ENCODE data around the gene STT3A. TPM values are rescaled to one million over a fixed set of nuclear protein-coding genes. Genes with fewer than 3 reads are reported as not detected.

Gene STT3A
- total RNA-seq, 1 experiment from 2014 or later: 156 TPM

- Histone ChIP-seq H4K20me1 (ENCODE audit: insufficient read depth) (0 out of 2 replicates have a peak, but pooled peaks cover 5% of the 10 kb centered on the region), H3K79me2 (ENCODE audit: insufficient read depth, low read length) (peaks cover 30% of the 10 kb centered on the region), H3K9ac (ENCODE audit: low read length) (no peak overlapping the region), H3K9me3 (ENCODE audit: control insufficient read depth in 1 of 2, insufficient read depth in 1 of 2, low read depth in 1 of 2, low read length in 2 of 2) (no peaks in the 10 kb centered on the region), H3K27ac (ENCODE audit: low read depth, low read length) (no peak overlapping the region), H3K36me3 (ENCODE audit: control insufficient read depth in 1 of 2, insufficient read depth in 2 of 2, low read length in 2 of 2) (peaks cover 13 to 24% of the 10 kb centered on the region in 2 experiments; a peak in 3 of 4 replicates), H3K4me3 (replicated peaks in 1 of 2; ENCODE audit: low read depth in 1 of 2, low read length in 2 of 2) (no peak overlapping the region), H3K27me3 (ENCODE audit: insufficient read depth, low read length) (no peaks in the 10 kb centered on the region), H3K4me2 (ENCODE audit: low read length) (no peak overlapping the region), H3K4me1 (ENCODE audit: control insufficient read depth in 1 of 2, insufficient read depth in 2 of 2, low read length in 2 of 2) (no peaks in the 10 kb centered on the region), H3K9me2 (ENCODE audit: insufficient read depth) (no peaks in the 10 kb centered on the region), H2AFZ (ENCODE audit: low read depth, low read length, poor library complexity, severe bottlenecking) (no peak overlapping the region)
- ChIA-PET CTCF (interaction anchor here (0.9 kb wide), 1 partner anchor 30 kb away, joined by 3 read pairs; no protein-coding TSS in a partner anchor), RAD21 (ENCODE audit: low non-redundant PET in 1 of 2, low total read pairs in 2 of 2, uncharacterized antibody in 2 of 2, unreplicated experiment in 2 of 2) (no interaction called here), POLR2A (interaction anchor here (0.7 kb wide), 1 partner anchor 67 kb away, joined by 3 read pairs; no protein-coding TSS in a partner anchor)
- DNase-seq (ENCODE audit: low read depth, low spot score) (no peak), ATAC-seq (no peak)
- TF ChIP-seq ELF1 (IDR thresholded peaks at IDR 0.05; ENCODE audit: borderline replicate concordance, low read depth) (no peak), TCF7L2 (IDR thresholded peaks at IDR 0.05; ENCODE audit: borderline replicate concordance, extremely low read depth, insufficient read depth, insufficient read length) (no peak), SP1 (IDR thresholded peaks at IDR 0.05; ENCODE audit: low read depth) (no peak), POLR2A (IDR thresholded peaks at IDR 0.05; ENCODE audit: borderline replicate concordance, extremely low read depth, insufficient read depth, insufficient read length) (no peak), ZFX (IDR thresholded peaks at IDR 0.05) (no peak), YY1 (IDR thresholded peaks at IDR 0.05; ENCODE audit: extremely low read depth, insufficient replicate concordance, low read depth, low read length) (no peak), CEBPB (IDR thresholded peaks at IDR 0.05; ENCODE audit: low read depth) (no peak), SIN3A (IDR thresholded peaks at IDR 0.05; ENCODE audit: low read depth) (no peak), POLR2AphosphoS5 (IDR thresholded peaks at IDR 0.05; ENCODE audit: low read depth, low read length) (no peak), EGR1 (IDR thresholded peaks at IDR 0.05; ENCODE audit: low read depth) (no peak), FOSL1 (IDR thresholded peaks at IDR 0.05; ENCODE audit: low read depth) (no peak), JUND (IDR thresholded peaks at IDR 0.05) (no peak), EZH2phosphoT487 (IDR thresholded peaks at IDR 0.05; ENCODE audit: borderline replicate concordance) (no peak), ZNF274 (IDR thresholded peaks at IDR 0.05; ENCODE audit: low read depth, low read length) (no peak)
- TF ChIP-seq, protein P1, sequence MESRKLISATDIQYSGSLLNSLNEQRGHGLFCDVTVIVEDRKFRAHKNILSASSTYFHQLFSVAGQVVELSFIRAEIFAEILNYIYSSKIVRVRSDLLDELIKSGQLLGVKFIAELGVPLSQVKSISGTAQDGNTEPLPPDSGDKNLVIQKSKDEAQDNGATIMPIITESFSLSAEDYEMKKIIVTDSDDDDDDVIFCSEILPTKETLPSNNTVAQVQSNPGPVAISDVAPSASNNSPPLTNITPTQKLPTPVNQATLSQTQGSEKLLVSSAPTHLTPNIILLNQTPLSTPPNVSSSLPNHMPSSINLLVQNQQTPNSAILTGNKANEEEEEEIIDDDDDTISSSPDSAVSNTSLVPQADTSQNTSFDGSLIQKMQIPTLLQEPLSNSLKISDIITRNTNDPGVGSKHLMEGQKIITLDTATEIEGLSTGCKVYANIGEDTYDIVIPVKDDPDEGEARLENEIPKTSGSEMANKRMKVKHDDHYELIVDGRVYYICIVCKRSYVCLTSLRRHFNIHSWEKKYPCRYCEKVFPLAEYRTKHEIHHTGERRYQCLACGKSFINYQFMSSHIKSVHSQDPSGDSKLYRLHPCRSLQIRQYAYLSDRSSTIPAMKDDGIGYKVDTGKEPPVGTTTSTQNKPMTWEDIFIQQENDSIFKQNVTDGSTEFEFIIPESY (IDR thresholded peaks at IDR 0.05; ENCODE audit: extremely low read depth, insufficient replicate concordance, low read length): no peak
- TF ChIP-seq, protein P2, sequence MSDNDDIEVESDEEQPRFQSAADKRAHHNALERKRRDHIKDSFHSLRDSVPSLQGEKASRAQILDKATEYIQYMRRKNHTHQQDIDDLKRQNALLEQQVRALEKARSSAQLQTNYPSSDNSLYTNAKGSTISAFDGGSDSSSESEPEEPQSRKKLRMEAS (IDR thresholded peaks at IDR 0.05): no peak
- TF ChIP-seq, protein P3, sequence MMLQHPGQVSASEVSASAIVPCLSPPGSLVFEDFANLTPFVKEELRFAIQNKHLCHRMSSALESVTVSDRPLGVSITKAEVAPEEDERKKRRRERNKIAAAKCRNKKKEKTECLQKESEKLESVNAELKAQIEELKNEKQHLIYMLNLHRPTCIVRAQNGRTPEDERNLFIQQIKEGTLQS (IDR thresholded peaks at IDR 0.05): no peak
- TF ChIP-seq, protein P4, sequence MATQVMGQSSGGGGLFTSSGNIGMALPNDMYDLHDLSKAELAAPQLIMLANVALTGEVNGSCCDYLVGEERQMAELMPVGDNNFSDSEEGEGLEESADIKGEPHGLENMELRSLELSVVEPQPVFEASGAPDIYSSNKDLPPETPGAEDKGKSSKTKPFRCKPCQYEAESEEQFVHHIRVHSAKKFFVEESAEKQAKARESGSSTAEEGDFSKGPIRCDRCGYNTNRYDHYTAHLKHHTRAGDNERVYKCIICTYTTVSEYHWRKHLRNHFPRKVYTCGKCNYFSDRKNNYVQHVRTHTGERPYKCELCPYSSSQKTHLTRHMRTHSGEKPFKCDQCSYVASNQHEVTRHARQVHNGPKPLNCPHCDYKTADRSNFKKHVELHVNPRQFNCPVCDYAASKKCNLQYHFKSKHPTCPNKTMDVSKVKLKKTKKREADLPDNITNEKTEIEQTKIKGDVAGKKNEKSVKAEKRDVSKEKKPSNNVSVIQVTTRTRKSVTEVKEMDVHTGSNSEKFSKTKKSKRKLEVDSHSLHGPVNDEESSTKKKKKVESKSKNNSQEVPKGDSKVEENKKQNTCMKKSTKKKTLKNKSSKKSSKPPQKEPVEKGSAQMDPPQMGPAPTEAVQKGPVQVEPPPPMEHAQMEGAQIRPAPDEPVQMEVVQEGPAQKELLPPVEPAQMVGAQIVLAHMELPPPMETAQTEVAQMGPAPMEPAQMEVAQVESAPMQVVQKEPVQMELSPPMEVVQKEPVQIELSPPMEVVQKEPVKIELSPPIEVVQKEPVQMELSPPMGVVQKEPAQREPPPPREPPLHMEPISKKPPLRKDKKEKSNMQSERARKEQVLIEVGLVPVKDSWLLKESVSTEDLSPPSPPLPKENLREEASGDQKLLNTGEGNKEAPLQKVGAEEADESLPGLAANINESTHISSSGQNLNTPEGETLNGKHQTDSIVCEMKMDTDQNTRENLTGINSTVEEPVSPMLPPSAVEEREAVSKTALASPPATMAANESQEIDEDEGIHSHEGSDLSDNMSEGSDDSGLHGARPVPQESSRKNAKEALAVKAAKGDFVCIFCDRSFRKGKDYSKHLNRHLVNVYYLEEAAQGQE (IDR thresholded peaks at IDR 0.05; ENCODE audit: low read depth): no peak
- intact Hi-C loops (cut with micrococcal nuclease): no loop called here
- BruUV-seq (replicated peaks): no TSS peak
Measured at GRCh38 chr11:125649465-125650166, 57.0 kb downstream of the STT3A start.
